GM19238 (cell line): ENCODE measurements around the gene VPS37B.

Experiments used
- DNase-seq: peaks from one replicate; pipeline ENCODE4 v3.0.0; 2011; ENCODE audit warnings: low spot score; ENCODE audit not compliant: insufficient read length

The VPS37B gene

DNA sequence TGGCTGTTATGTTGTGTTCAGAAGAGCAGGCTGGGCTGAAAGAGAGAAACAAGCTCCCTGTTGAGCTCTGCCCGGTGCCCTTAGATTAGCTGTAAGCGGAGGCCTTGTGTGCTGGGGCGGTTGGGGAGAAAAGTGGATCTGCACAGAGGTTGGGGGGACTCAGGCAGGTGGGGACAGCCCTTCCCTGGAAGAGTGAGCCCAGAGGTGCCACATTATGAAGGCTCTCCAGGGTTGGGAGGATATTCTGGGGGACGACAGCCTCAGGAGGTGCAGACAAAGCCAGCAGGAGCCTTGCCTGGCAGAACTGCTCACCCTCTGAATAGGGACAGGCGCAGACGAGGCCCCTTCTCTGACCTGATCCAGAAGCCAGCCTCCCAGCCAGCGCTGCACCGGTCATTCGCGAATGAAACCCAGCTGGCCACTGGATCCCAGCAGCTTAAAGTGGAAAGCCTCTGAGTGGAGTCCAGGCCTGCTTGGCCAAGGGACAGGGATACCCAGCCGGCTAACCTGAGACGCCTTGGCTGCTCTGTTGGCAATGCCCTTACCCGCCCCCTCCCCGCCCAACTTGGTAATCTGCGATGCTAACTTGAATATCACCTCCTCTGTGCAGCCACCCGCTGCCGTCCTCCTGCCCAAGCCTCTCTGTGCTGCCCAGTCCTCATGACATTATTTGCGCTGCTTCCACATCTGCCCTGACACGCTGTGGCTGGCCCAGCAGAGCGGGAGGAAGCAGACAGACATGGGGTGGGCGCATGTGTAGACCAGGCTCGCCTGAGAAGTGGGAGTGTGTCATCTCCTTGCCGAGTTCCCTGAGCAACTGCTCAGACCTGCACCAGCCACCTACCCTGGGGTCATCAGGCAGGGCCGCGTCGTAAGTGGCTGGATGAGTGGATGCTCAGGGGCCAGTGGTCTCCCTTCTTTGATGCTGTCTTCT lies 55.1 kb downstream of the VPS37B start:
- DNase-seq: no peak

DNA sequence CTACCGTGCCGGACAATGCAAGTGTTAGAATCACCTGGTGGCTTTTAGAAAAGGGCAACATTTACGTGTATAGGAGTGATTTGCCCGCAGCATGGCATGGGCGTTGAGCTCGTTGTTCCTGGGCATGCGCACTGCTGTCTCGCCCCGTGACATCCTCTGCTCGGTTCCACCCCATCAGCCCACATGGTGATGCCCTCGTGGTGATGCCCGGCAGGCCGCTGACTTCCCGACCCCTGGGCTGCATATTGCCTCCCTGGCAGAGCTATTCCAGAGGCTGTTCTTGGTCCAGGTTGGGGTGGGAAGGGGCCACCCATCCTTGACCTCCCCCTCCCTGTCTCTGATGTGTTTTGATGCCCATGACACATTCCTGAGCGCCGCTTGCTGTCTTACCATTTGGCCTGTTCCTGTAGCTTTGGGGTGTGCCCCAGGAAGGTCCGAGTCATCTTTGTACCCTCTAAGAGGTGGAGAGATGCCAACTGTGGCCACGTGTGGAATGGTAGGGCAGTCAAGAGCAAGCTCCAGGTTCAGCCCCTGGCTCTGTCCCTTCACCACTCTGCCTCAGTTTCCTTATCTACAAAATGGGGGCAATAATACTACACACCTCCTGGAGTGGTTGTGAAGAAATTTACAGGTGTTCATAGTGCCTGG lies 55.9 kb downstream of the VPS37B start:
- DNase-seq: no peak

DNA sequence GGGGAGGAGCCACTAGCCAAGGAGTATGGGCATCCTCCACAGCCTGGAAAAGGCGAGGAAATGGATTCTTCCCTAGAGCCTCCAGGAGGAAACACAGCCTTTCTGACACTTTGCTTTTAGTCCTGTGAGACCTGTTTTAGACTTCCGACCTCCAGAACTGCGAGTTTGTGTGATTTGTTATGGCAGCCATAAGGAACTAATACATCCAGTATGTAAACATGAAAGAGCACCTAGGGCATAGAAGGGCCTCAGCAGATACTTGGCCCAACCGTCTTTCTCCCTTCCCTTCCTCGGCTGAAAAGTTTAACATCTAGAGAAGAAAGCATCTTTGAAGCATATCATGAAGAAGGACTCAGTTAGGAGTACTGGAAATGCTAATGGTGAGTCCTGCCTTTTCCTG lies 57.1 kb downstream of the VPS37B start:
- DNase-seq: no peak

DNA sequence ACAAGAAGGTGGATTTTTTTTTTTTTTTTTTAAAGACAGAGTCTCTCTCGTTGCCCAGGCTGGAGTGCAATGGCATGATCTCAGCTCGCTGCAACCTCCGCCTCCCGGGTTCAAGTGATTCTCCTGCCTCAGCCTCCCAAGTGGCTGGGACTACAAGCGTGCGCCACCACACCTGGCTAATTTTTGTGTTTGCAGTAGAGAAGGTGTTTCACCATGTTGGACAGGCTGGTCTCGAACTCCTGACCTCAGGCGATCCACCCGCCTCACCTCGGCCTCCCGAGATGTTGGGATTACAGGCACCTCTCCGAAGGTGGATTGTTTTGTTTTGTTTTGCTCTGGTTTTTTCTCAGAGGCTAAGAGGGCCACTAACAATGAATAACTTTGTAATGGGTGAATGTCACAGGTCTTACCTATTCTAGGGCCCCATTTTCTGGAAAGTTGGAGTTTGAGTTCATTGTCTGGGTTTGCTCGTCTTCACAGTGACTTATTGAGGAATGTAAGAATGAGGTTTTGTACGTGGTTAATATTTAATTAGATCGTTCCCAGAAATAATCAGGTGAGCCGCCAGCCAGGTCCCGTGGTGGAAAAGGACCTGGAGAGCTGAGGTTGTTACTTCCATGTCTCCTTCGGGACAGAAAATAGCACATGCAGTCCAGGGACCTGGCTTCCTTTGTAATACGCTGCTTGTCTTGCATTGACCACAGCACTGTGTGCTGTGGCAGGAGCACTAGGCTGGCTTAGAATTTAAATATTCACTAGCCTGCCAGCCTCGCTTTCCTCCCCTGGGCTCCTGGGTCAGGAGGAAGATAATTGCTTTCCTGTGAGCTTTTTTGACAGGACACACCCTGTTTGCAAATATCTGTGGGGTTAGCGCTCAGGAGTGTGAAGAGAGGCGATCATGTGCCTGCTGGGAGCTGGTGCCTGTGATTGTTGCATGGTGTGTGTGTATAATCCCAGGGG lies 58.3 kb downstream of the VPS37B start:
- no peak for DNase-seq

DNA sequence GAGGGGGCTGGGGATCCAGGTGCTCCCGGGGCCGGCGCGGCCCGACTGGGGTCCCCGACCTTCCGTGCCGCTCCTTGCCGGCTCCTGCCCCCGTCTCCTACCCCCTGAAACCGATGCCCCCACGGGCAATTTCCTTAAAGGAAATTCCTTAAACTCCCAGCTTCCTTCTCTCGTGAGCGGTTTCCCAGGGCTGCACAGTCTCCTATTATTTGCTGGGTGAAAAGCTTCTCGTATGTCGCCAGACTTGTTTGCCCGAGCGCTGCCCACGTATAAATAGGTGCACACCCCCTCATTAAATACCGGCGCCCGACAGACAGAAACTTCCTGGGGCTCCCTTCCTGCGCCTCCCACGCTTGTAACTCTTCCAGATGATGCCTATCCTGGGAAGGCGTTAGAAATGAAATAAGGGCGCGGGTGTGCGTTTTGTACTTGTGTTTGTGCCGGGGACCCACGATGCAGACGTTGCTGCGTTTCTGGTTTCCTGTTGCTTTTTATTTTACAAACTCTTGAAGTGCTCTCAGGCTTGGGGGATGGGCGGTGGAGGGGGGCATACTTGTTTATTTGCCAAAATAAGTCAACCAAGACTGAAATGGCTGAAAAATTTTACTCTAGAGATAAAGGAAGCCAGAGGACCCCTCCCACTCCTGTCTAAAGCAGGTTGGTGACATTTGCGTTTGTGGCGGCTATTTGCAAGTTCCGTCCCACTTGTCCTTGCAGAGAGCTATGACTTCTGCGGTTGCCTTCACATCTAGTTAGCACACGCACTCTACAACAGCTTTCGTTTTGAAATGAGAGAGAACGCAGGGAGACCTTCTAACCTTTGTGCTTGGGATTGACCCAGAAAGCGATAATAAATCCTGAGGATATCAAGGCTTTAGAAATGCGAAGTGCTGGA lies 59.6 kb downstream of the VPS37B start:
- DNase-seq: peak; percentile 84

DNA sequence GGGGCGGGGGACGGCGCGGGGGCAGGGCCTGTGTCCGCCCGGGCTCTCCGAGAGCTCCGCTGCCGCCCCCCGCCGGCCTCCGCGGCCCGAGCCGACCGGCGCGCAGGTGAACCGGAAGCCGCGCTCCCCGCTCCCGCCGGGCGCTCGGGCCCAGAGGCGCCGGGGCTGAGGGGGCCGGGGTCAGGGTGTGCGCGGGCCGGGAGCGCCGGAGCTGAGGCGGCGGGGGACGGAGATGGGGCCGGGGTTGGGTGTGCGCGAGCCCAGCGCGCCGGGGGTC lies 60.2 kb downstream of the VPS37B start:
- peak; percentile 73 for DNase-seq

DNA sequence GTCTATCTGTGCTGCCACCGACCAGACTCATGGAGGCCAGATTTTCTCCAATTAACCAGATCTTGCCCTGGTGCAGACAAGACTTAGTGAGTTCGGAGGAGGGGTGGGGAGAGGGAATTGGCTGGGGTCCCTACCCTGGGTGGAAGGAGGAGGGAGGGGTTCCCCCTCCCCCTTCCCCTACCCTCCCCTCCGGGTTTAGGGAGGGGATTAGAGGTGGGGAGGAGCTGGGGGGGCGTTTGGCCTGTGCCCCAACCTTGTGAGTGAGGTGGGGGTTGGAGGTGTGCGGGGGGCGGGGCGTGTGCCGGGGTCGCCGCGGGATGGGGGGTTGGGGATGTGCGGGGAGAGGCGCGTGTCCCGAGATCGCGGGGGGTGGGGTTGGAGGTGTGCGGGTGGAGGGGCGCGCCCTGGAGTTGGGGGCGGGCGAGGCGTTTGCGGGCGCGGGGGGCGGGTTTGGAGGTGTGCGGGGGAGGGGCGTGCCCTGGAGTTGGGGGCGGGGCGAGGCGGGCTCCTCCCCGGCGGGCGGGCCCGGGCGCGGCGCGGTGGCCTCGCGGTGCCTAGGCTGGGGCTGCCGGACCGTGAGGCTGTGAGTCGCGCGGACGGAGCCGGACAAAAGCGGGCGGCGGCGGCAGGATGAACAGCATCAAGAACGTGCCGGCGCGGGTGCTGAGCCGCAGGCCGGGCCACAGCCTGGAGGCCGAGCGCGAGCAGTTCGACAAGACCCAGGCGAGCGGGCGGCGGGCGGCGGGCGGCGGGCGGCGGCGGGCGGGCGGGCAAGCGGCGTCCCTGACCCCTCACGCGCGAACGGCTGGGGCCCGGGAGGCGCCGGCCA lies 60.8 kb downstream of the VPS37B start, which contains the start of gene HIP1R:
Gene HIP1R, plus strand, starts transcription at position 537 of the 829 bp plus-strand sequence. Its CDS starts 94 bp downstream, at position 631.
- DNase-seq: peak; percentile 71

DNA sequence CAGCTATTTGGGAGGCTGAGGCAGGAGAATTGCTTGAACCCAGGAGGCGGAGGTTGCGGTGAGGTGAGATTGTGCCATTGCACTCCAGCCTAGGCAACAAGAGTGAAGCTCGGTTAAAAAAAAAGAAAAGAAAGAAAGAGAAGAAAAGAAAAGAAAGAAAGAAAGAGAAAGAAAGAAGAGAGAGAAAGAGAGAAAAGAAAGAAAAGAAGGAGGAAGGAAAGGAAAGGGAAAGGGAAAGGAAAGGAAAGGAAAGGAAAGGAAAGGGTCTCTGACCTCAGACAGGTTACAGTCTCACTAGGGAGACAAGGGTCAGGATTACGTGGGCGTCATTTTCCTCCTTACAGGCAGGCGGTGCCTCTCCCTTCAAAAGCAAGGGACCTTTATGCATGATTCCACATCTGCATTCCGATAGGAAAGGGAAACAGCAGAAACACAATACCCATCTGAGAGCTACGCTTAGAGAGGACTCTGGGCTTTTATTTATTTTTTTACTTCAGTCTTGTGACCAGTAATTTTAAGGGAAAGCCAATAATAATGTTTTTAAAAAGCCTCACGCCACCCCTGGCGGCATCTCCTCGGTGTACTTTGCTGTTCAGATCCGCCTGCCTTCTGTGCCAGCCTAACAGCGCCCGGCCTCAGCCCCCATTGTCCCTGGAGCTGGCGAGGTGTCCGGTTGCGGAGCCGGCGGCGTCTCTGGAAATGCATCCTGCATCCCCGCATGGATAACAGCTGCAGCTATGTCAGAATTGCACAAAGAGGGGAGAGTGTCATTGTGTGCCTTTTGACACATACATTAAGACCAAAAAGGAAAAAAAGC lies 61.6 kb downstream of the VPS37B start:
- no peak for DNase-seq

DNA sequence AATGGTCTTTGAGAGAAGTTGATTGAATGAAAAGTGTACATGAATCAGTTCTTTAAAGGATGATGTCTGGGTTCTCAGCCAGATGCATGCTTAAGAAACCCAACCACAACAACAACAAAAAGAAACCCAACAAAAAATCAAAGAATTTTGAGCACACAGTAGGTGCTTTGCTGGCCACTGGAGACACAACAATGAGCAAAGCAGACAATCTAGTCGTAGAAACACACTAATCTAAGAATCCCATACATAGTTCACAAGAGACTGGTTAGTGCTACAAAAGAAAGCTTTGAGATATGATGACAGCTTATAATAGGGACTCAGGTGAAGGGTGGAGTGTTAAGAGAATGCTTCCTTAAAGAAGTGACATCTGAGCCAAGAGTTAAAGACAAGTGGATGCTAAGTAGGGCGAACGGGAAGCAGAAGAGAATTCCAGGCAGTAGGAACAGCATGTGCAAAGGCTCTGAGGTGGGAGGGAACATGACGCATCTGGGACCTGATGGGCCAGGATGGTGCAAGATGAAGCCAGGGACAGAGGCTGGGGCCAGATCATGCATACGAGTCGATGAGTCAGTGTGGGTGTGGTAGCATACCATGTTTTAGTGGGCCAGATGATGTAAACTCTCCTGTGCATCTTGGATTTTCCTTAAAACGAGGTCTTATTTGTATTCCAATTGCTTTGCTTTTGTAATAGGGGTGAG lies 65.3 kb downstream of the VPS37B start:
- DNase-seq: no peak

DNA sequence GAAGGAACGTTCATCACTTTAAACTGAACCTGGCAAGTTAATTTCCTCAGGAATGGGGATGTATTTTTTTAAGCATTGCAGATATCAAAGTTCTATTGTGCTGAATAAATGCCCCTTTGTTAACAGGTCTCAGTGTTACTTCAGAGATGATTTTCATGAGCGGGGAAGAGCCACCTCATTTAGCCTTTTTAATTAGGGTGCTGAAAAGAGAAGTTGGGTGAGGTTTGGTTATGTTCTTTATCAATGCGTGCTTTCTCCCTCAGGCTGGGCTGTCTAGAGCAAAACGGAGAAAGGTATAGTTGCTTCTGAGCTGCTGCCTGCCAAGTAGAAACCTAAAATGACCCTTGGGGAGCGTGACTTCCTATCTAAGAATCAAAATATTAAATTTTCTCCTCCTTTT lies 68.7 kb downstream of the VPS37B start:
- no peak for DNase-seq

DNA sequence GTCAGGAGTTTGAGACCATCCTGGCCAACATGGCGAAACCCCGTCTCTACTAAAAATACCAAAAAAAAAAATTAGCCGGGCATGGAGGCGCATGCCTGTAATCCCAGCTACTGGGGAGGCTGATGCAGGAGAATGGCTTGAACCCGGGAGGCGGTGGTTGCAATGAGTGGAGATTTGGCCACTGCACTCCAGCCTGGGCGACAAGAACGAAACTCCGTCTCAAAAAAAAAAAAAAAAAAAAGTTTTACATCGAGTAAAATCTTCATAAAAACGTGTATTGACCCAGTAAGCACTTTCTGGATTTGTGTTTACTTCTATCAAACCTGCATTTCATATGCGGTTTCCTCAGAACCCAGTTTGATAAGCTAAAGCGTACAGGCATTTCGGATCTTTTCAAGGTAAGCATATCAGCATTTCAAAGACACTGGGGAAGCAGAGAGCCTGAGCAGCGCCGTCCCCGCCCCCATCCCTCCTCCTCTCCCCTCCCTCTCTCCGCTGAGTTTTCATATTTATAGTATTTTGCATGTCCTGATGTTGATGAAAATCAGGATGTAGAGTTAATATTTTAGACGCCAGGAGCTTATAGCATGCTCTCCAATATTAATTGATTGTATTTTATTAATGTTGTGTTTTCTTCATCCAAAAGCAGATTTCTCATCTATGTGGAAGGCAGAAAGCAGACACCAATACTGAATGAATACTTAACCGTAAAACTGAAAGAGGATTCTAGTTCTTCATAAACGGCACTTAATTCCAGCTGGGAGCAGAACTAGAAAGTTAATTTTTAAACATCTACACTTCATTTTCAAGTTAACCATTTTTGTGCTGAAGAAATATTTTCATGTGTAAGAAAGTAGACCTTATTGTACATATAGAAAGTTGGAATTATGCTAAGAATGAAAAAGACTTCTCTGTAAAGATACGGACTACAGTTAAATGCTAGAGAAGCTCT lies 69.9 kb downstream of the VPS37B start:
- no peak for DNase-seq

DNA sequence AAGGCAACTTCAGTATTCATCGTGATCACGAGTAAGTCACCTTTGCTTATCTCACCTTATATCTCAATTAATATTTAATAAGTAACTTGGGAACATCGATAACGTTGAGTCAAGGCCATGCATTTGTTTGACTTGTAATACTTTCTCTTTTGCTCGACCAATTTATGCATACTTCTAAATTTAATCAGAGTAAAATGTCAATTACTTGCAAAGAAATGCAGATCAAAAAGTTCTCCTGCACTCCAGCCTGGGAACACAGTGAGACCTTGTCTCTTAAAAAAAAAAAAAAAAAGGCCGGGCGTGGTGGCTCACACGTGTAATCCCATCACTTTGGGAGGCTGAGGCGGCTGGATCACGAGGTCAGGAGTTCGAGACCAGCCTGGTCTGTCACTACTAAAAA lies 72.5 kb downstream of the VPS37B start:
- no peak for DNase-seq

DNA sequence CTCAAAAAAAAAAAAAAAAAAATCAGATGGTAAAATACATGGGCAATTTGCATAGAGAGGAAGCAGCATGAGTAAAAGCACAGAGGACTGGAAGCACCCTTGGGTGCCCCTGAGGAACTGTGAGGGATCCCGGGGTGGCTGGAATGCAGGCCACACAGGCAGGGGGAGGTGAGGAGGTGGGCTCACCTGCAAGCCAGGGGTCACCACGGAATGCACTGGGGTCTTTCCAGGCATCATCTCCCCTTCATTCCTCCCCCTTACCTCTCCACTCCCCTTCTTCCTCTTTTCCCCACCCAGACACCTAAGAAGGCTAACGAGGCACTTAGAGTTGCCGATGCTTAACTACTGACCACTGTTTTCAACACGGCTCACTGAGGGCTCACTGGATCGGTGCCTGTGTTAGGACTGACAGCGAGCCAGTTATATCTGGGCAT lies 75.1 kb downstream of the VPS37B start:
- no peak for DNase-seq

DNA sequence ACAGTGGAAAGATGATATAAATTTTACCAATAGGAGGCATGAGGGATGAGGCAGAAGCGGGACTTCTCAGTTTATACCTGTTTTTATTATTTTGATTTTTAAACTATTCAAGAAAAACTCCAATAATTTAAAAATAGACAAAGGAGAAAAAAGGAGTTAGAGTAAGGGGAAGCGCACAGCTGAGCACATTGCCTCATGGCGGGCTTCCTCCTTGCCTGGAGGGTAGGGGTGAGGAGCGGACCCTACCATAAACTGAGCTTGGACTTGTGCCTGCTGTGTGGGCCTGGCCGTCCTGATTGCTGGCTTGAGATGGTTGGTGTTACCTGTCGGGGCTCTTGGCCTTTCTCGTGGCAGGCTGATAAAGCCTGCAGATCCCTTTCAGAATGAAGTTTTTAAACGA lies 75.8 kb downstream of the VPS37B start:
- DNase-seq: no peak

DNA sequence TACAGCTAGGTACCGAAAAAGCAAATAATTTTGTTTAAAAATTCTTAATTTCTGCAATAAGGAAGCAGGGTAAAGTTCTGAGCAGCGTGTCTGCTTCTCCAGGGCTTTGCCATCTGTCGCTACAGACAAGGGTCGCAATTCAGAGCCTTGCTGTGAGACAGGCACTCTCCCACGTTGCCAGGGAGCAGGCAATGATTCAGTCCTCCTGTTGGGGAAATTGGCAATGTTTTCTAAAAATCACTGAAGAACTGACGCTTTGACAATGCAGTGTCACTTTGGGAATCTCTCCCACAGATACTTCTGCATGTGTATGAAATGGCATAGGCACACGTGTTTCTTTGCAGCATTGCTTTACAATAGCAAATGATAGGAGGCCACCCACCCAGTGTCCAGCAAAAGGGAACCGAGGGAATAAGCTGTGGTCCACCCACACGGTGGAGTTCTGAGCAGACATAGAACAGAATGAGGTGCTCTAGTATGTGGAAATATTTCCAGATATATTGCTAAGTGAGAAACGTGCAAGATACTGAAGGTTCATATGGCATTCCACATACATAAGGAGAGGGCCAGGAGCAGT lies 76.6 kb downstream of the VPS37B start:
- no peak for DNase-seq
